T-helper 17 cell (primary cell): ENCODE results near the gene SAFB2. TPM values are rescaled to one million over a fixed set of nuclear protein-coding genes. Genes with fewer than 3 reads are reported as not detected.

Source experiments
- ATAC-seq: fragments of 150-1000 bp; cut with Tn5 transposase; 2 replicates; pipeline ENCODE4 v1.10.0; 2021; ENCODE audit warnings: mild to moderate bottlenecking, moderate library complexity
- DNase-seq, 3 donors: peaks; one replicate each; pipeline versions ENCODE4 v3.0.0 to v3.0.0-alpha.2; 2020 to 2021
- H3K9me3 ChIP-seq: one replicate; pipeline ENCODE4 v1.7.0; 2013; ENCODE audit warnings: low read length, mild to moderate bottlenecking; ENCODE audit not compliant: control insufficient read depth, poor library complexity, severe bottlenecking
- H3K27ac Mint-ChIP-seq: one replicate; pipeline ENCODE4 v1.8.0; 2022; ENCODE audit warnings: mild to moderate bottlenecking, moderate library complexity, mixed read lengths
- H3K27me3 Mint-ChIP-seq: one replicate; pipeline ENCODE4 v1.8.0; 2022; ENCODE audit warnings: mixed read lengths
- H3K36me3 Mint-ChIP-seq: one replicate; pipeline ENCODE4 v1.8.0; 2022; ENCODE audit warnings: low read depth, mixed read lengths
- H3K4me1 Mint-ChIP-seq: one replicate; pipeline ENCODE4 v1.8.0; 2022; ENCODE audit warnings: mild to moderate bottlenecking, mixed read lengths
- H3K4me3 Mint-ChIP-seq: one replicate; pipeline ENCODE4 v1.8.0; 2022; ENCODE audit warnings: mild to moderate bottlenecking, moderate library complexity, mixed read lengths
- total RNA-seq, 4 donors: library from RNA in 2 of 4; stranded (reverse) in 2 of 4; gene quantifications; one replicate each; pipeline ENCODE4 v1.2.3 and lab custom pipeline; 2022 to 2026

Gene SAFB2
- total RNA-seq (100 to 1,000 TPM; 241 to 255 TPM), total RNA-seq (lab: John Stamatoyannopoulos, UW) (141 to 220 reads per million in 2 donors)

- ATAC-seq, result peak; percentile 85
- H3K27me3 Mint-ChIP-seq, result no peaks in the 10 kb centered on the region
- peak; percentile 99 to 100 (median 99) for DNase-seq
- no peaks in the 10 kb centered on the region for H3K9me3 ChIP-seq
- peaks cover 60% of the 10 kb centered on the region for H3K4me1 Mint-ChIP-seq
- H3K27ac Mint-ChIP-seq, result peak within 1 kb of the TSS; percentile 100
- peak within 1 kb of the TSS; percentile 100 for H3K4me3 Mint-ChIP-seq
- peaks cover 6% of the 10 kb centered on the region for H3K36me3 Mint-ChIP-seq
Observed at GRCh38 chr19:5622465-5623396, at the start of gene SAFB2, which contains the start of gene SAFB. TSS of gene SAFB2 (minus strand) at chr19:5622776. CDS start at chr19:5622715, 61 bp downstream. TSS of gene SAFB (plus strand) at chr19:5623083. CDS start at chr19:5623206, 123 bp downstream.

GRCh38 chr19:5671600-5671999 lies 49.0 kb upstream of the SAFB2 start:
- Mint-ChIP-seq H3K27ac (no peak overlapping the region), H3K4me1 (peaks cover 5% of the 10 kb centered on the region)

GRCh38 chr19:5669212-5669611 lies 46.6 kb upstream of the SAFB2 start:
- Mint-ChIP-seq H3K4me3 (no peak overlapping the region), H3K27ac (no peak overlapping the region), H3K27me3 (no peaks in the 10 kb centered on the region), H3K4me1 (peaks cover 2% of the 10 kb centered on the region), H3K36me3 (no peaks in the 10 kb centered on the region)
- DNase-seq (no peak), ATAC-seq (no peak)
- H3K9me3 ChIP-seq, result no peaks in the 10 kb centered on the region

More at GRCh38 chr19:5671600-5671999, 49.0 kb upstream of the SAFB2 start:
- no peaks in the 10 kb centered on the region for H3K9me3 ChIP-seq
- H3K4me3 Mint-ChIP-seq, result no peak overlapping the region
- H3K27me3 Mint-ChIP-seq, result no peaks in the 10 kb centered on the region
- ATAC-seq (no peak), DNase-seq (no peak)
- H3K36me3 Mint-ChIP-seq, result no peaks in the 10 kb centered on the region

- Mint-ChIP-seq H3K27me3 (no peaks in the 10 kb centered on the region), H3K4me1 (peaks cover 2% of the 10 kb centered on the region), H3K36me3 (no peaks in the 10 kb centered on the region), H3K27ac (peak overlapping the region; percentile 37), H3K4me3 (no peak overlapping the region)
- H3K9me3 ChIP-seq, result no peaks in the 10 kb centered on the region
- DNase-seq (no peak), ATAC-seq (no peak)
Observed at GRCh38 chr19:5667751-5668271, 45.2 kb upstream of the SAFB2 start.

- H3K4me3 Mint-ChIP-seq, result no peak overlapping the region
- ATAC-seq, result no peak
Observed at GRCh38 chr19:5666921-5667610, 44.5 kb upstream of the SAFB2 start.

GRCh38 chr19:5665781-5666513 lies 43.4 kb upstream of the SAFB2 start:
- H3K27ac Mint-ChIP-seq, result peak overlapping the region; percentile 8
- no peaks in the 10 kb centered on the region for H3K9me3 ChIP-seq
- ATAC-seq, result no peak
- no peaks in the 10 kb centered on the region for H3K27me3 Mint-ChIP-seq
- DNase-seq, result no peak
- H3K36me3 Mint-ChIP-seq, result no peaks in the 10 kb centered on the region
- H3K4me3 Mint-ChIP-seq, result no peak overlapping the region
- no peaks in the 10 kb centered on the region for H3K4me1 Mint-ChIP-seq

More at GRCh38 chr19:5666921-5667610, 44.5 kb upstream of the SAFB2 start:
- Mint-ChIP-seq H3K4me1 (peaks cover 2% of the 10 kb centered on the region), H3K27me3 (no peaks in the 10 kb centered on the region), H3K36me3 (no peaks in the 10 kb centered on the region), H3K27ac (peak overlapping the region; percentile 37)
- DNase-seq, result no peak
- H3K9me3 ChIP-seq, result no peaks in the 10 kb centered on the region

GRCh38 chr19:5664515-5664914 lies 41.9 kb upstream of the SAFB2 start:
- Mint-ChIP-seq H3K36me3 (no peaks in the 10 kb centered on the region), H3K4me1 (no peaks in the 10 kb centered on the region), H3K27me3 (no peaks in the 10 kb centered on the region), H3K27ac (no peak overlapping the region), H3K4me3 (no peak overlapping the region)
- ATAC-seq (no peak), DNase-seq (no peak)
- H3K9me3 ChIP-seq, result no peaks in the 10 kb centered on the region

- no peak overlapping the region for H3K4me3 Mint-ChIP-seq
- H3K27me3 Mint-ChIP-seq, result no peaks in the 10 kb centered on the region
- no peaks in the 10 kb centered on the region for H3K9me3 ChIP-seq
- ATAC-seq (no peak), DNase-seq (no peak)
- no peaks in the 10 kb centered on the region for H3K4me1 Mint-ChIP-seq
- no peaks in the 10 kb centered on the region for H3K36me3 Mint-ChIP-seq
- peak overlapping the region; percentile 65 for H3K27ac Mint-ChIP-seq
Observed at GRCh38 chr19:5663904-5664303, 41.3 kb upstream of the SAFB2 start.

GRCh38 chr19:5661483-5661882 lies 38.9 kb upstream of the SAFB2 start:
- Mint-ChIP-seq H3K27ac (no peak overlapping the region), H3K4me3 (peak overlapping the region; percentile 31), H3K27me3 (no peaks in the 10 kb centered on the region), H3K36me3 (peaks cover 2% of the 10 kb centered on the region), H3K4me1 (no peaks in the 10 kb centered on the region)
- DNase-seq (no peak), ATAC-seq (no peak)
- no peaks in the 10 kb centered on the region for H3K9me3 ChIP-seq

- H3K9me3 ChIP-seq, result no peaks in the 10 kb centered on the region
- Mint-ChIP-seq H3K27ac (peak overlapping the region; percentile 34), H3K27me3 (no peaks in the 10 kb centered on the region), H3K4me3 (no peak overlapping the region), H3K36me3 (peaks cover 8% of the 10 kb centered on the region), H3K4me1 (no peaks in the 10 kb centered on the region)
- no peak for ATAC-seq
- DNase-seq, result no peak
Observed at GRCh38 chr19:5655412-5655811, 32.8 kb upstream of the SAFB2 start.

GRCh38 chr19:5654931-5655330 lies 32.4 kb upstream of the SAFB2 start:
- Mint-ChIP-seq H3K27me3 (no peaks in the 10 kb centered on the region), H3K4me1 (no peaks in the 10 kb centered on the region), H3K4me3 (no peak overlapping the region), H3K27ac (peak overlapping the region; percentile 34), H3K36me3 (peaks cover 8% of the 10 kb centered on the region)
- ATAC-seq (no peak), DNase-seq (no peak)
- no peaks in the 10 kb centered on the region for H3K9me3 ChIP-seq

- Mint-ChIP-seq H3K4me3 (peak overlapping the region; percentile 12), H3K36me3 (peaks cover 6% of the 10 kb centered on the region), H3K27ac (no peak overlapping the region), H3K4me1 (peaks cover 4% of the 10 kb centered on the region), H3K27me3 (no peaks in the 10 kb centered on the region)
- no peaks in the 10 kb centered on the region for H3K9me3 ChIP-seq
- no peak for ATAC-seq
- DNase-seq, result no peak
Observed at GRCh38 chr19:5652261-5652660, 29.7 kb upstream of the SAFB2 start.
